Panc1 (cell line): Measurements from ENCODE around the gene RFT1. TPM values are rescaled to one million over a fixed set of nuclear protein-coding genes. Genes with fewer than 3 reads are reported as not detected.
"Not testable (repeated sequence)": the region's sequence is repeated elsewhere in the genome, so short reads cannot be mapped to it uniquely, and the experiment has no call there.

ENCODE experiments used
- ATAC-seq: fragments of 200-7000 bp; cut with Tn5 transposase; 2 replicates; pipeline ENCODE4 v1.9.1; 2020; ENCODE audit warnings: mild to moderate bottlenecking, moderate library complexity
- BruUV-seq: library from RNA; stranded (reverse); fragments of 400-500 nt; replicated peaks from 2 replicates; lab custom pipeline; 2021; lab: Mats Ljungman, UMichigan
- CTCF ChIA-PET: fragments of 300-600 bp; sonication (Branson Sonifier 250); formaldehyde crosslinking; loops from one replicate; lab custom pipeline; 2022; ENCODE audit warnings: antibody characterized with exemption; lab: Charles Lee
- POLR2A ChIA-PET: fragments of 300-600 bp; sonication (Branson Sonifier 250); formaldehyde crosslinking; loops from one replicate; lab custom pipeline; 2022; ENCODE audit warnings: antibody characterized with exemption; lab: Charles Lee
- DNase-seq: peaks from one replicate; pipeline ENCODE4 v3.0.0-alpha.2; 2010; ENCODE audit warnings: low read depth, low spot score
- H3K27ac ChIP-seq: 2 replicates; pipeline ENCODE4 v1.5.1; 2011; ENCODE audit warnings: mild to moderate bottlenecking, low read length, inconsistent platforms
- H3K27me3 ChIP-seq: fragments of 200-500 bp; sonication (Bioruptor generic); 2 replicates; pipeline ENCODE4 v1.6.0; 2014; ENCODE audit warnings: low read length, inconsistent platforms; ENCODE audit not compliant: control insufficient read depth, insufficient read depth
- H3K36me3 ChIP-seq: fragments of 200-500 bp; sonication (Bioruptor generic); 2 replicates; pipeline ENCODE4 v1.5.1; 2014; ENCODE audit warnings: inconsistent platforms, mild to moderate bottlenecking, low read length, moderate library complexity; ENCODE audit not compliant: control insufficient read depth, insufficient read depth
- H3K4me1 ChIP-seq: 2 replicates; pipeline ENCODE4 v1.5.1; 2011; ENCODE audit warnings: inconsistent platforms, mild to moderate bottlenecking, low read length, moderate library complexity; ENCODE audit not compliant: control insufficient read depth, insufficient read depth
- H3K4me3 ChIP-seq, 2 experiments: 2 replicates each; pipeline ENCODE4 v1.5.1; 2011 to 2012; ENCODE audit warnings: low read depth in 2 of 2, low read length in 2 of 2, mild to moderate bottlenecking in 2 of 2, inconsistent platforms in 1 of 2, moderate library complexity in 1 of 2
- H3K9me3 ChIP-seq: fragments of 200-500 bp; sonication (Bioruptor generic); 2 replicates; pipeline ENCODE4 v1.5.1; 2014; ENCODE audit warnings: low read depth, mild to moderate bottlenecking, inconsistent platforms, low read length, moderate library complexity; ENCODE audit not compliant: control insufficient read depth, insufficient read depth
- CTCF ChIP-seq: fragments of 450-650 bp; IDR thresholded peaks from 2 replicates; pipeline ENCODE4 v1.5.1; 2017; ENCODE audit warnings: mild to moderate bottlenecking
- POLR2AphosphoS5 ChIP-seq: IDR thresholded peaks from 2 replicates; pipeline ENCODE4 v1.6.1; 2012; ENCODE audit warnings: mild to moderate bottlenecking, low read depth, low read length, moderate library complexity
- REST ChIP-seq, 2 experiments: IDR thresholded peaks; 2 replicates each; pipeline ENCODE4 v1.6.1; 2011 to 2012; ENCODE audit warnings: low read depth in 2 of 2, control low read depth in 1 of 2, low read length in 1 of 2, mild to moderate bottlenecking in 1 of 2, moderate library complexity in 1 of 2; ENCODE audit not compliant: insufficient read depth in 1 of 2
- SIN3A ChIP-seq: IDR thresholded peaks from 2 replicates; pipeline ENCODE4 v1.6.1; 2012; ENCODE audit warnings: low read depth, mild to moderate bottlenecking, low read length, moderate library complexity, borderline replicate concordance; ENCODE audit not compliant: insufficient read depth
- TCF7L2 ChIP-seq: IDR thresholded peaks from 2 replicates; pipeline ENCODE4 v1.6.1; 2011; ENCODE audit warnings: mild to moderate bottlenecking, low read depth, low read length, inconsistent platforms
- in situ Hi-C: cut with HindIII; loops from 2 replicates; pipeline ENCODE4 v1.10.0; 2016; ENCODE audit warnings: low sequenced_read_pairs, low pct_unique_long_range_greater_than_20kb
- intact Hi-C: fragments of 100-400 bp; cut with micrococcal nuclease; formaldehyde crosslinking; loops from one replicate; pipeline ENCODE4 v1.10.0; 2022; ENCODE audit not compliant: unreplicated experiment
- total RNA-seq: library from RNA; stranded (reverse); gene quantifications from one replicate; pipeline ENCODE4 v1.2.1, GENCODE V29; 2021; ENCODE audit not compliant: unreplicated experiment

RFT1 gene
- total RNA-seq, 1 experiment from 2014 or later = 21.0 TPM

- in situ Hi-C loops = no loop called here
- TF ChIP-seq REST (IDR thresholded peaks at IDR 0.05; ENCODE audit: insufficient read depth in 1 of 2, low read depth in 2 of 2, low read length in 1 of 2) (no peak), POLR2AphosphoS5 (no peak), TCF7L2 (no peak), CTCF (no peak), SIN3A (no peak)
- ChIA-PET POLR2A (interaction anchor here (0.7 kb wide), 1 partner anchor 9 kb away, joined by 6 read pairs; no protein-coding TSS in a partner anchor), CTCF (no interaction called here)
- Histone ChIP-seq H3K36me3 (no peaks in the 10 kb centered on the region), H3K9me3 (no peaks in the 10 kb centered on the region), H3K27me3 (no peaks in the 10 kb centered on the region), H3K4me1 (0 out of 2 replicates have a peak, but pooled peaks cover 5% of the 10 kb centered on the region), H3K4me3 (no peak overlapping the region), H3K27ac (no peak overlapping the region)
- BruUV-seq = no TSS peak
- DNase-seq = no peak
- intact Hi-C loops = no loop called here
- ATAC-seq = no peak
These were observed 21.2 kb upstream of the RFT1 start for GRCh38 chr3:53151465-53151864.

GRCh38 chr3:53151086-53151438 is 20.8 kb upstream of the RFT1 start:
- POLR2A ChIA-PET = interaction anchor here (0.7 kb wide), 1 partner anchor 9 kb away, joined by 6 read pairs; no protein-coding TSS in a partner anchor
- DNase-seq, CTCF ChIA-PET, H3K27ac ChIP-seq, ATAC-seq, in situ Hi-C loops, intact Hi-C loops, H3K9me3 ChIP-seq, H3K4me1 ChIP-seq, H3K4me3 ChIP-seq, H3K36me3 ChIP-seq, BruUV-seq, H3K27me3 ChIP-seq: not testable (repeated sequence)

GRCh38 chr3:53150247-53151085 is 20.2 kb upstream of the RFT1 start:
- intact Hi-C loops = no loop called here
- Histone ChIP-seq H3K27ac (no peak overlapping the region), H3K4me3 (no peak overlapping the region), H3K9me3 (no peaks in the 10 kb centered on the region), H3K4me1 (0 out of 2 replicates have a peak, but pooled peaks cover 5% of the 10 kb centered on the region), H3K36me3 (no peaks in the 10 kb centered on the region), H3K27me3 (no peaks in the 10 kb centered on the region)
- peak; percentile 24; the same call in 1 of the 2 replicates for ATAC-seq
- POLR2A ChIA-PET = no interaction called here
- no peak for DNase-seq
- TF ChIP-seq CTCF = no peak
- TF ChIP-seq SIN3A = no peak
- TF ChIP-seq POLR2AphosphoS5 = no peak
- TF ChIP-seq REST (IDR thresholded peaks at IDR 0.05; ENCODE audit: insufficient read depth in 1 of 2, low read depth in 2 of 2, low read length in 1 of 2) = no peak
- TF ChIP-seq TCF7L2 = no peak
- in situ Hi-C loops = no loop called here
- CTCF ChIA-PET = no interaction called here
- BruUV-seq = no TSS peak
